HG02973 (cell line): ENCODE data around the gene GRIK1.

Experiments
- ATAC-seq: cut with Tn5 transposase; IDR thresholded peaks from one replicate; pipeline ENCODE4 v1.9.1; 2021; ENCODE audit warnings: moderate library complexity; ENCODE audit not compliant: unreplicated experiment

The GRIK1 gene

GRCh38 chr21:29676395-29676794 lies 263.4 kb downstream of the GRIK1 start:
- ATAC-seq = no peak

DNA sequence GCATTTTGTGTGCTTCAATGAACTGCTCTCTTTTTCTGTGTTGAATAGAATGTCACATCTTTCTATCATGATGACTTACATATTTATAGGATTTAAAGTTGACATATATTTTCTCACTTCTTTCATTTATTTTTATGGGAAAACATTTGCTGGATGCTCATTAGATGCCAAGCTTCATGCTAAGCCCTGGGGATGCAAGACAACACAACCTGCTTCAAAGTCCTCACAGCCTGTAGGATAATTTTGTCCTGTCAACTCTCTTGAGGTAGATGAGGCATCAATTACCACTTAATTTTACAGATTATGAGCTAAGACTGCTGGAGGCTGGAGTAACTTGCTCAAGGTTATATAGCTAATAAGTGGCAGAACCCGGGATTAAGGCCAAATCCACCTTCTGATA lies 264.3 kb downstream of the GRIK1 start:
- ATAC-seq = no peak

GRCh38 chr21:29674343-29674742 lies 265.5 kb downstream of the GRIK1 start:
- no peak for ATAC-seq

- no peak for ATAC-seq
Observed at GRCh38 chr21:29673096-29673610, 266.6 kb downstream of the GRIK1 start.

- ATAC-seq = no peak
Observed at GRCh38 chr21:29671728-29672127, 268.1 kb downstream of the GRIK1 start.

- ATAC-seq = no peak
Observed at GRCh38 chr21:29670228-29670627, 269.6 kb downstream of the GRIK1 start.

- ATAC-seq = no peak
Observed at GRCh38 chr21:29669416-29669815, 270.4 kb downstream of the GRIK1 start.

DNA sequence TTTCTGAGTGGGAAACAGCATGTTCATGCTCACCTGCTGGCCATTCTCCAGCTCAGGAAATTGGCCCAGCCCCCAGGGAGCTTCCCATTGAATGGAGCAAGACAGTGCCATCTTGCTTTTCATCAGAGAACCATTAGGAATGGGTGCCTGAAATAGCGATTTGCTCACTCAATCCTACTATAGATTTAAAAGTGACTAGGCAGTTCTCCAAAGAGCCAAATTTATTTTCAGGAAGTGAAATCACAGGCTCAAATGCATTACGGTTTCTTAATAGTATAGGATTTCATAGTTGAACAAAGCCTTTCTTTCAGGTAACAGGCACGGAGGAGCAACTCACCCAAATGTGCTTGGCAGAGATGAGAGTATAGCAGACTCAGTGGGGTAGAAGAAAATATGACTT lies 272.1 kb downstream of the GRIK1 start:
- ATAC-seq = no peak

GRCh38 chr21:29664615-29665014 lies 275.2 kb downstream of the GRIK1 start:
- ATAC-seq = no peak

GRCh38 chr21:29661672-29662442 lies 277.9 kb downstream of the GRIK1 start:
- no peak for ATAC-seq

DNA sequence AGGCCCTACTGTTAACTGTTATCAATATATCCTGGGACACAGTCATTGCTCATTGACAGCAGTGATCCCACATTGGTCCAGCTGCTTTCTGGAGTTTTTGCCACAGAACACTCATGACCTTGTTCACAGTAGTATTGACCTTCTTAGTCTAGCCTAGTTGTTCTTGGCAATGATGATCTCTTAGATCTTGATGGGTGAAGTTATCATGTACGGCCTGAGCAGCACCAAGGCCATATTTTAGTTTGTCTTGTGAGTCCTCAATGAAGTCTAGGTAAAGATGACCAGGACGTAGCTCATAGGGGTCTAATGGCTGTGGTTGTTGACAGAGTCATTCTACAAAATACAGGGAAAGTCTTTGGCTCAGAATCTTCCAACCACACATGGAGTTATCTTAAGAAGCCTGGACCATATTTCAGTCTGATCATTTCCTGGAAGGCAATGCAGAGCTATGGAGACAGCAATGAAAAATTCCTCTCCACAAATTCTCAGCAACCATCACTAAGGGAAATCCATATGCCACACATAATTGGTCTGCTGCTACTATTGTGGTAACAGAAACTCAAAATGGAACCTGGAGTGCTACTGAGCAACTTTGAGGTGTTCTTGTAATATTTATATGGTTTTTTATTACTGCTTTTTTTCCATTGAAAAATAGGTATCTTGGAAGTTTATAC lies 279.6 kb downstream of the GRIK1 start:
- ATAC-seq = no peak

GRCh38 chr21:29658934-29659203 lies 280.9 kb downstream of the GRIK1 start:
- ATAC-seq = no peak

DNA sequence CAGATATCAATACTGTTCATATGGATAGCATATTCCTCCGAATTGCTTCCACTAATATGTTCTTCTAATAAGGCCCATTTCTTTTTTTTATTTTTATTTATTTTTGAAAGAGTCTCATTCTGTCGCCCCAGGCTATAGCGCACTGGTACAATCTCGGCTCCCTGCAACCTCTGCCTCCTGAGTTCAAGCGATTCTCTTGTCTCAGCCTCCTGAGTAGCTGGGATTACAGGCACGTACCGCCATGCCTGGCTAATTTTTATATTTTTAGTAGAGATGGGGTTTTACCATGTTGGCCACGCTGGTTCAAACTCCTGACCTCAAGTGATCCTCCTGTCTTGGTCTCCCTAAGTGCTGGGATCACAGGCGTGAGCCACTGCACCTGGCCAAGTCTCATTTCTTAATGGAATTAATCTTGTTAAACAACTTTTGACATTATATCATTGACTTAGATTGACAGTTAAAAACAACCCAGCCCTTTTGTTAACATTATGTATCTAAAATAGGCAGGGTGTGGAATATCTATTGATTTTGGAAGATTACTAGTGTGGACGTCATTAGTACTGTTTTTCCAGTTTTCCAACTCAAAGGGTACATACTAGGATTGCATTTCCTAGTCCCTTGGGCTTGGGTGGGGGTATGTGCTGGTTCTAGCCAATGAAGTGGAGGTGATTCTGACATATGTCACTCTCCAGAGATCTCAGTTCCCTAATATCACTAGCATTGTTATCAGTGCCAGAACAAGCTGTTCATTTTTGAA lies 281.4 kb downstream of the GRIK1 start:
- no peak for ATAC-seq

DNA sequence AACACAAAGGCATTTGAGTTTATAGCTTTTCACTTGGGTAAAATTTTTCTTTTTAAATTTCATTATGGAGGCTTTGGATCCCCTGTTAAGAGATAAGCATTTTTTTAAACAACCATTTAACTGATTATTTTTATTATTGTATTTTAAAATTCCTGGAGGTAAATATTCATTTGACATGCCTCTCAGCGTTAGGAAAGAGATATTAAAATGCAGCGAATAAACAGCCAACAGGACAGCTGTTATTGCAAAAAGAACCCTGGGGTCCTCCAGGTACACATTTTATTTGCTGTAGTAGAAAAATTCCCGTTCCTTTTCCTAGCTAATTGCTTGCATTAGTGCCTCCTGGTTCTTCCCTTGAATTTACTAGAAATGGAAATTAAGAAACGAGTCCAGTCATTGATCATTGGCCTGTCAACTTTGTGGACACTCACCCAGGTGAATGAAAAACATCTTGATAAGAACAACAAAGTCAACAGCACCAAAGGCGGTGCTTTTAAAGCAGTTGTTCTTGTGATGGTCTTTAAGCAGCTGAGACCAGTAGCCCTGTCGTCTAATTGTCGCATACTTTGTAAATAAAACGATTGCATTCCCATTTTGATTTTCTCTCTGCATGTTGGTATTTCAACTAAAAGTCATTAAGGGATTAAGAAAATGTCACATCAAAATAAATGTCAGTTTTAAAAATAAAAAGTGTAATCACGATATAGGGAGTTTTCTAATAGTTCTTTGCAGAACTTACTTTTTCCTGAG lies 282.4 kb downstream of the GRIK1 start:
- ATAC-seq = no peak

DNA sequence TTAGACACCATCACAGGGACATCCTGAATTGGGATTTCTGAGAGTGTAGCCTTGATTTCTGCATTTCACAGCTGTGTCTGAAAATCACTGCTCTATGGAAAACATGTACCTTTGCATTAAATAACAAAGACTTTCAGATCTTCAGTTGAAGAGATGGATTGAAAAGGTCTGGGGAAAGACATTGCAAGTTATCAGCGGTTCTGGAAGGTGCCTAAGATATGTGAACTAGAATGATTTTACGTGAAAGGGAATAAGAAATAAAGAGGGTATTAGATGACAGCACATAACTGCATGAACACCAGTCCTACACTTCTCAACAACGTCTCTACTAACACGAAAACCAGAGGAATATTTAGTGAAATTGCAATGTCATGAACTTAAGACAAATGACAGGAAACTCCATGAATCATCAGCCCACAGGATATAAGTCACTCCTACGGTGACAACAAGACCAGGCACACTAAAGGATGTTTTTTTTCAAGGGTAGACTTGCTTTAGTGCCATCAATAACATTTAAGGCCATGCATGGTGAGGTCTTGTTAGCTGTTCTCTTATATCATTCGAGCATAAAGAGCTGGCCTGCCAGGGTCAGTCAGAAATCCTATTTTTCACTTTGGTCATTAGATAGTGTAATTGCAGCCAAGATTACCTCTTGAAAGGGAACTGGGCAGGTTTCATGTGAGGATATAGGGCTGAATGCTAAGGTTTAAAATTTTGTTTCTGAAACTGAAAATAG lies 283.1 kb downstream of the GRIK1 start:
- ATAC-seq = no peak

- ATAC-seq = no peak
Observed at GRCh38 chr21:29655577-29655976, 284.2 kb downstream of the GRIK1 start.

- ATAC-seq = no peak
Observed at GRCh38 chr21:29654855-29655254, 284.9 kb downstream of the GRIK1 start.

GRCh38 chr21:29654203-29654602 lies 285.6 kb downstream of the GRIK1 start:
- no peak for ATAC-seq

- ATAC-seq = no peak
Observed at GRCh38 chr21:29650523-29651022, 289.2 kb downstream of the GRIK1 start.

- ATAC-seq = no peak
Observed at GRCh38 chr21:29649406-29649814, 290.4 kb downstream of the GRIK1 start.
